NCI-H69 (cell line): ENCODE measurements around the gene EIF5A.

Experiments used
- DNase-seq: peaks from one replicate; lab custom pipeline; 2025; lab: John Stamatoyannopoulos, UW

EIF5A gene

GRCh38 chr17:7285679-7286078, 21.7 kb upstream of the EIF5A start:
- DNase-seq = no peak

DNA sequence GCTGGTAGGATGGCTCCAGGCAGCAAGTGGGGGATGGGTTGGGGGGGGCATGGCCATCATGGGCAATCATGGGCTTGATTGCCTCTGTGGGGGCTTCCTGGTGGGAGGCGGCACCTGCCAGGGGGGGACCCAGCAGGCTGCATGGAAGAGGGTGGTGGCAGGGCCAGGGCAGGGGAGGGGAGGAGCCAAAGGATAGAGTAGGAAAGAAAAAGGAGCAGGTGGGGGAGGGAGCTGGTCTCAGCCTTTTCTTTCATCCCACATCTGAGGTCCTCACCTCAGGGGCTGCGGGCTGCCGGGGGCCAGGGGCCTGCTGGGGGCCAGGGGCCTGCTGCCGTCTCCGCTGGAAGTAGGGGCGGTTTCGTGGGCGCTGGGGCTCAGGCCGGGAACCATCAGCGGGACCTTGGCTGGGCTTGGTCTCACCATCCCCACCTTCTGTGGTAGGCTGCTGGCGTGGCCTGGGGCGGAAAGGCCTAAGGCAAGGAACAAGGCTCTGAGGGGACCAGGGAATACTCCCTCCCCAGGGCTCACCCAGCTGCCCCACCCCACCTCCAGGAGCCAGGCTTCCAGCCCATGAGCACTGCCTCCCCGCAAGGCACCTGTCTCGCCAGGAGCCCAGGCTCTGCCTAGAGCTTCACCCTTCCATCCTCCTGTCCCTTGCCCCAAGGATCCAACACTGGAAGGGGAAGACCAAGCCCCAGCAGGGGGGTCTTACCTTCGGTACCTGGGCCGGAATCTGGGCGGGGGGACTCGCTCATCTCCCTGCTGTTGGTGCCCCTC, 18.0 kb upstream of the EIF5A start:
- no peak for DNase-seq

DNA sequence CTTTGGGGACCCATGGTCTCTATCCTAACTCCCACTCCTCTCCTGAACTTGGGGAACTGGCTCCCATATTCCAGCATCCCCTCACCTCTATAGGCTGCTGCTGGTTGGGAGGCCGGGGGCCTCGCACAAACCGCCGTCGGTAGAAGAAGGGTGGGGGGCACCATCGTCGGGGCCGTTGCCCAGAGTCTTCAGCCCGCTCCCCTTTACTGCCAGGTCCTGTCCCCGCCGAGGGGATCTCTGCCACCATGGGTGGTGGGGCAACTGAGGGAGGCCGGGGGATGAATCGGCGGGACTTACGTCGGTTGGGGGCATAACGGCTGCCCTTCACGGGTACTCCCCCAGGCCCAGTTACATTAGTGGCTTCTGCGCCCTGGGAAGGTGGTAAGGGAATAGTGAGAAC, 17.3 kb upstream of the EIF5A start:
- DNase-seq = no peak

DNA sequence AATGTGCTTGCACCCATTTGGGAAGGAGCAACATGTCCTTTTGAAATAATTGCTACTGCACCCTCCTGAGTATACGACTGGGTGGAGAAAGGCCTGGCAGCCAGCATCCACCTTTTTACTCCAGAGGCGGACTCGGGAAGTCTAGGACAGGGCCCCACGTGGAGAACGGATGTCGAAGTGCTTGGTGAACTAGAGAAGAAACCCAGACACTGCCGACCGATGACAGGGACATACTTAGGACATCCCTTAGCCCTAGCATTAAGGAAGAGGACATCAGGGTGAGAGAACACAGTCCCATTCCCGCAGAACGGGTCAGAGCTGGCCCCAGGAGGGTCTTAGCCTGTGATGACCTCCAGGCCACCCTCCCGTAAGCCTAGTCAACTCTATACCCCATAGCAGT, 16.7 kb upstream of the EIF5A start:
- DNase-seq = no peak

- DNase-seq = no peak
Measured at GRCh38 chr17:7292194-7292593, 15.2 kb upstream of the EIF5A start.

- no peak for DNase-seq
Measured at GRCh38 chr17:7292729-7293128, 14.7 kb upstream of the EIF5A start.

DNA sequence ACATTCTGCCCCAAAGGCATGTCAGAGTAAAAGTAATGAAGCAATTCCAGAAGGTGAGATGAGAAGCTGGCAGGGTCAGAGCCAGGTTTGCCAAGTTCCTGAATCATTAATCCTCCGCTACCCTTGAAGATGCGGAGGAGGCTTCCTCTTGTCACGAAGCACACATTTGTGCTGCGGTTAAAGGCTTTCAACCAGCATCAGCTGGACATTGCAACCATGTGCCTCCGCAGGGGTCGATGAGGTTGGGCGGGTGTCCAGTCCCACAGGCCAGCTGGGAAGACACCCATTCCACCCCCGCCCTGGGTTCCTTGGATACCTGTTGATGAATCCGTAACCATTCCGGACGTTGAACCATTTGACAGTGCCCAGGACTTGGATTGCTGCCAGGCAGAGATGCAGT, 14.3 kb upstream of the EIF5A start:
- DNase-seq = no peak

- peak; percentile 50 for DNase-seq
Measured at GRCh38 chr17:7293816-7294613, 13.4 kb upstream of the EIF5A start.

DNA sequence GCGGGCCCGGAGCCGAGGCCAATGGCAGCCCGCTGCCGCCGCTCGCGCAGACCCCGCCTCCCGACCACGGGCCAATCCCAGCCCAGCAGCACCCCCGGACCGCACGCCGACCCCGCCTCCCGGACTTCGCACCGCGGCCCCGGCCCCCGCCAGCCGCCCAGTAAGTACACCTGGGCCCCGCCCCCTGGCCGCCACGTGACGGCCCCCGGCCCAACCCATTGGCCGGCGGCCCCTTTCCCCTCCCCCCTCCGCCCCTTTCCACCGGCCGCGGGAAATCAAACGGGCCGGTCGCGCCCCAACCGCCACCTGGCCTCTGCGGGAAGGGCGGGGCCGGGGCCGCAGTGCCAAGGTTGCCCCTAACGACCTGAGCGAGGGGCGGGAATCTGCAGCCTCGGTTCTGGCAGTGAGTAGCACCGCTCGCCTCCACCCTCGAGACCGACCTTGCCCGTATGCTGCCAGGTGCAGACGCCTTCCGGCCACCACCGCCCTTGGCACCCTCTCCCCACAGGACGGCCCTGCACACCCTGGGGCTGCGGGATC, 12.7 kb upstream of the EIF5A start, which contains the start of gene YBX2:
YBX2 (minus strand) TSS at position 26 of the 540 bp plus-strand sequence. CDS start 139 bp downstream, outside the sequence.
- DNase-seq = peak; percentile 90

DNA sequence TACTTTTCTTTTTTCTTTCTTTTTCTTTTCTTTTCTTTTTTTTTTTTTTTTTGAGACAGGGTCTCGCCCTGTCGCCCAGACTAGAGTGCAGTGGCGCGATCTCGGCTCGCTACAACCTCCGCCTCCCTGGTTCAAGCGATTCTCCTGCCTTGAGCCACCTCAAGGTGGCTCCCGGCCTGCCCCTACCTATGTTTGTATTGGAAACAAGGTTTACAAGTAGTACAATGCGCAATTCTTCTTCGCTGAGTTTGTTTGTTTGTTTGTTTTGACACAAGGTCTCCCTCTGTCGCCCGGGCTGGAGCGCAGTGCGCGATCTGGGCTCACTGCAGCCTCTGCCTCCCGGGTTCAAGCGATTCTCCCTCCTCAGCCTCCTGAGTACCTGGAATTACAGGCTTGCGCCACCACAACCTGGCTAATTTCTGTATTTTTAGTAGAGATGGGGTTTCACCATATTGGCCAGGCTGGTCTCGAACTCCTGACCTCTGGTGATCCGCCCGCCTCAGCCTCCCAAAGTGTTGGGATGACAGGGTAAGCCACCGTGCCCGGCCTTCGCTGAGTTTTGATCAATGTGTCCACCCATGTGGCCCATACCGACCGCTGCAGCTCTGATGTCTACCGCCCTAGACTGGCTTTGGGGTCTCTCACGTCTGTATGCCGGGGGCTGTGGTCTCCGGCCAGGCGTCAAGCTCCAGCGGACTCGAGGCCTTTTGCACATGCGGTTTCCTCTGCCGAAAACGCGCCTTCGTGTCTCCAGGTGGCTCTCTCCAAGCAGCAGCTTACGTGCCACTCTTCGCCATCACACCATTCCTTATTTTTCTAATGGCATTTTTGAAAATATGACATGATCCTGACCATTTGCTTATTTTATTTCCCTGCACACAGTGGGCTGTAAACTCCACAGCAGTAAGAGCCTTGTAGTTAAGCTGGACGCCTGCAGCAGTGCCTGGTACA, 11.9 kb upstream of the EIF5A start:
- DNase-seq = no peak

- peak; percentile 81 for DNase-seq
Measured at GRCh38 chr17:7296189-7296861, 11.1 kb upstream of the EIF5A start.

DNA sequence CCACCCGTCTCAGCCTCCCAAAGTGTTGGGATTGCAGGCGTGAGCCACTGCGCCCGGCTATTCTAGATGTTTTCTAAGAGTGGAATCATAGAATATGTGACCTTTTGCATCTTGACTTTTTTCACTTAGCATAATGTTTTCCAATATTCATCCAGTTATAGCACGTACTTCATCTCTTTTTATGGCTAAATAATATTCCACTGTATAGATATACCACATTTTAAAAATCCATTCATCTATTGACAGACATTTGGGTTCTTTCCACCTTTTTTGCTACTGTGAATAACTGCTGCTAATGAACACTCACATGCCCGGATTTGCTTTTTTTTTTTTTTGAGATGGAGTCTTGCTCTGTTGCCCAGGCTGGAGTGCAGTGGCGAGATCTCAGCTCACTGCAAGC, 3.2 kb upstream of the EIF5A start:
- DNase-seq = no peak

GRCh38 chr17:7307686-7308624, 527 bp downstream of the EIF5A start:
- peak; percentile 65 for DNase-seq

DNA sequence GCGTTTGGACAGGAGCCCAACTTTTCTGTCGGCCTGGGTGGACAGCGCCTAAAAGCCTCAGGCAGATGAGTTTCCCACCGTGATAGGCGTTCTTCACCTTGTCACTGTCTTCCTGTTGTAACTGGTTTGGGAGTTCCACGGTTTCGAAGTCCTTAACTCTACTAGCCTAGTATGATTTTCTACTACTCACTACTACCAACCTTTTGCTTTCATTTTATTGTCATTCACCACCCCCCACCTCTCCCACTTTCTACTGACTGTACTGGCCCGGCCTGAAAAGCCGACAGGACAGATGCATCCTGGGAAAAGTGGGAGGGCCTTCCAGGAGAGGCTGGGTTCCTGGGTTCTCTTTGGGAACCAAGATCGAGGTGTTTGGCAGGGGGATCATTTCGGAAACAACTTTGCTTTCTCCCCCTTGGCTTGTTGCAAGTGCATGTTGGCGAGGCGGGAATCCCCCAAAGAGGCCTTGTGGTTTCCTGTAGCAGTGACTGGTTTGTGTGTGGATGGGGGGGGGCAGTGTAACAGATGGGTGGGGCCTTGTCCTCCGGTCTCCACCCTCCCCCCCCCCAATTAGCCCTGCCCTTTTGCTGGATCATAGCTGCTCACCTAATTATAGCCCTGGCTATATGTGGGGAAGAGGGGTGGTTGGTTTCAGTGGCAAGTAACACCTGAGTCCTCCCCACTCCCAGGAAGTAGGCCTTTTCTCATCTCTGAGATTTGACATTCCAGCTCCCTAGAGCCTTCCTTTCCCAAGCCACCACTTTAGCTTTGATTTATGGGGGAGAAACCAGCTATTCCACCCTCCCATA, 1.4 kb downstream of the EIF5A start:
- DNase-seq = peak; percentile 80

DNA sequence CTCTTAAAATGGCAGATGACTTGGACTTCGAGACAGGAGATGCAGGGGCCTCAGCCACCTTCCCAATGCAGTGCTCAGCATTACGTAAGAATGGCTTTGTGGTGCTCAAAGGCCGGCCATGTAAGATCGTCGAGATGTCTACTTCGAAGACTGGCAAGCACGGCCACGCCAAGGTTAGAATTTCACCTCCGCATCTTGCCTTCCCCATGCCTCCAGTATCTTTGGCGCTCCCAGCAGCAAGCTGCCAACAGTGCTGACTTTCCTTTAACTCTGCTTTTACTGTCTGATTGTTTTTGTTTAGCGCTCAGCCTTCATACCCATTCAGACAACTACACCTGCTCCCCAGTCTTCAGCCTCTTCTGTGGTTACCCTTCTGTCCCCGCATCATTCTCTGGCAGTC, 2.2 kb downstream of the EIF5A start:
- DNase-seq = no peak

GRCh38 chr17:7311110-7311705, 3.8 kb downstream of the EIF5A start:
- DNase-seq = no peak

GRCh38 chr17:7312432-7313087, 5.1 kb downstream of the EIF5A start:
- DNase-seq = no peak
